WTC11 (cell line): ENCODE measurements around the gene CEBPG. TPM values are rescaled to one million over a fixed set of nuclear protein-coding genes. Genes with fewer than 3 reads are reported as not detected.

Experiments
- ATAC-seq: fragments of 200-7000 bp; cut with Tn5 transposase; 2 replicates; pipeline ENCODE4 v1.10.0; 2021; ENCODE audit warnings: mild to moderate bottlenecking, moderate library complexity
- CTCF ChIA-PET: fragments of 300-600 bp; sonication (Branson Sonifier 250); formaldehyde crosslinking; loops from one replicate; lab custom pipeline; 2021; ENCODE audit warnings: antibody characterized with exemption; lab: Charles Lee
- POLR2A ChIA-PET: fragments of 350-600 bp; sonication (Branson Sonifier 250); formaldehyde crosslinking; loops from one replicate; lab custom pipeline; 2021; ENCODE audit warnings: antibody characterized with exemption; lab: Charles Lee
- DNase-seq: peaks from one replicate; pipeline ENCODE4 v3.0.0; 2021; ENCODE audit warnings: low spot score
- H3K27ac Mint-ChIP-seq: 2 replicates; pipeline ENCODE4 v1.8.0; 2021; ENCODE audit warnings: mixed read lengths
- H3K27me3 Mint-ChIP-seq: 2 replicates; pipeline ENCODE4 v1.8.0; 2021; ENCODE audit warnings: low read depth, mild to moderate bottlenecking, moderate library complexity, mixed read lengths
- H3K36me3 Mint-ChIP-seq: 2 replicates; pipeline ENCODE4 v1.8.0; 2021; ENCODE audit warnings: mixed read lengths
- H3K4me1 Mint-ChIP-seq: 2 replicates; pipeline ENCODE4 v1.8.0; 2022; ENCODE audit warnings: mixed read lengths
- H3K4me3 Mint-ChIP-seq: 2 replicates; pipeline ENCODE4 v1.8.0; 2021; ENCODE audit warnings: mild to moderate bottlenecking, moderate library complexity, mixed read lengths
- H3K9me3 Mint-ChIP-seq: 2 replicates; pipeline ENCODE4 v1.8.0; 2021; ENCODE audit warnings: mixed read lengths
- ELF4 ChIP-seq: sonication (generic); formaldehyde crosslinking; IDR thresholded peaks from 2 replicates; pipeline ENCODE4 v1.8.1; 2022; ENCODE audit warnings: low read depth, mild to moderate bottlenecking, moderate library complexity, missing genetic modification reagents
- FOXJ3 ChIP-seq: sonication (generic); formaldehyde crosslinking; IDR thresholded peaks from 2 replicates; pipeline ENCODE4 v1.9.0; 2021; ENCODE audit warnings: missing genetic modification reagents, mild to moderate bottlenecking, borderline replicate concordance
- FOXP1 ChIP-seq: sonication (generic); formaldehyde crosslinking; IDR thresholded peaks from 2 replicates; pipeline ENCODE4 v1.8.0; 2022; ENCODE audit warnings: missing genetic modification reagents, mild to moderate bottlenecking, moderate library complexity, borderline replicate concordance
- HMGA2 ChIP-seq: fragments of 250-450 bp; sonication (Bioruptor Pico); IDR thresholded peaks from 2 replicates; pipeline ENCODE4 v1.4.0; 2021; ENCODE audit warnings: mild to moderate bottlenecking, moderate library complexity
- JUN ChIP-seq: sonication (generic); formaldehyde crosslinking; IDR thresholded peaks from 2 replicates; pipeline ENCODE4 v1.8.0; 2023; ENCODE audit warnings: mild to moderate bottlenecking, missing genetic modification reagents
- MXD4 ChIP-seq: fragments of 250-450 bp; sonication (Bioruptor Pico); IDR thresholded peaks from 2 replicates; pipeline ENCODE4 v1.8.0; 2021; ENCODE audit warnings: mild to moderate bottlenecking, moderate library complexity, borderline replicate concordance
- MYBL2 ChIP-seq: sonication (generic); formaldehyde crosslinking; IDR thresholded peaks from 2 replicates; pipeline ENCODE4 v1.8.1; 2023; ENCODE audit warnings: mild to moderate bottlenecking, moderate library complexity, missing genetic modification reagents
- NFATC4 ChIP-seq: fragments of 250-450 bp; sonication (Bioruptor Pico); IDR thresholded peaks from 2 replicates; pipeline ENCODE4 v1.9.0; 2021; ENCODE audit warnings: mild to moderate bottlenecking
- NR1H2 ChIP-seq: sonication (generic); formaldehyde crosslinking; IDR thresholded peaks from 2 replicates; pipeline ENCODE4 v1.9.0; 2021; ENCODE audit warnings: mild to moderate bottlenecking, moderate library complexity, missing genetic modification reagents
- SMAD4 ChIP-seq: sonication (generic); formaldehyde crosslinking; IDR thresholded peaks from 2 replicates; pipeline ENCODE4 v1.8.0; 2022; ENCODE audit warnings: mild to moderate bottlenecking, missing genetic modification reagents
- TEAD1 ChIP-seq: sonication (generic); formaldehyde crosslinking; IDR thresholded peaks from 2 replicates; pipeline ENCODE4 v1.8.0; 2022; ENCODE audit warnings: mild to moderate bottlenecking, missing genetic modification reagents
- ZBTB21 ChIP-seq: sonication (generic); formaldehyde crosslinking; IDR thresholded peaks from 2 replicates; pipeline ENCODE4 v1.8.1; 2023; ENCODE audit warnings: mild to moderate bottlenecking, missing genetic modification reagents, borderline replicate concordance
- ZNF121 ChIP-seq: sonication (generic); formaldehyde crosslinking; IDR thresholded peaks from 2 replicates; pipeline ENCODE4 v1.8.0; 2023; ENCODE audit warnings: missing genetic modification reagents
- ZNF219 ChIP-seq: sonication (generic); formaldehyde crosslinking; IDR thresholded peaks from 2 replicates; pipeline ENCODE4 v1.8.0; 2023; ENCODE audit warnings: missing genetic modification reagents, mild to moderate bottlenecking, borderline replicate concordance
- ZNF263 ChIP-seq: sonication (generic); formaldehyde crosslinking; IDR thresholded peaks from 2 replicates; pipeline ENCODE4 v1.8.1; 2022; ENCODE audit warnings: low read depth, mild to moderate bottlenecking, moderate library complexity, missing genetic modification reagents
- ZNF396 ChIP-seq: fragments of 250-450 bp; sonication (Bioruptor Pico); IDR thresholded peaks from 2 replicates; pipeline ENCODE4 v1.8.0; 2021; ENCODE audit warnings: mild to moderate bottlenecking, moderate library complexity, borderline replicate concordance
- ZNF671 ChIP-seq: fragments of 250-450 bp; sonication (Bioruptor Pico); IDR thresholded peaks from 2 replicates; pipeline ENCODE4 v1.8.0; 2021; ENCODE audit warnings: mild to moderate bottlenecking
- total RNA-seq: library from RNA; stranded (reverse); gene quantifications from 3 replicates; pipeline ENCODE4 v1.2.3, GENCODE V29; 2021
- TF ChIP-seq, protein P1 (sequence below): sonication (generic); formaldehyde crosslinking; IDR thresholded peaks from 2 replicates; pipeline ENCODE4 v1.8.1; 2022; ENCODE audit warnings: mild to moderate bottlenecking, moderate library complexity, missing genetic modification reagents
- TF ChIP-seq, protein P2 (sequence below): fragments of 200-600 bp; IDR thresholded peaks from 2 replicates; pipeline ENCODE4 v1.8.0; 2022; ENCODE audit warnings: antibody characterized with exemption
- TF ChIP-seq, protein P3 (sequence below): sonication (generic); formaldehyde crosslinking; conservative IDR thresholded peaks from 2 replicates; pipeline ENCODE4 v1.8.1; 2022; ENCODE audit warnings: mild to moderate bottlenecking, missing genetic modification reagents
- TF ChIP-seq, protein P4 (sequence below): sonication (generic); formaldehyde crosslinking; IDR thresholded peaks from 2 replicates; pipeline ENCODE4 v1.8.0; 2022; ENCODE audit warnings: mild to moderate bottlenecking, missing genetic modification reagents
- TF ChIP-seq, protein P5 (sequence below): sonication (generic); formaldehyde crosslinking; IDR thresholded peaks from 2 replicates; pipeline ENCODE4 v1.8.0; 2022; ENCODE audit warnings: missing genetic modification reagents
- TF ChIP-seq, protein P6 (sequence below): fragments of 250-450 bp; sonication (Bioruptor Pico); IDR thresholded peaks from 2 replicates; pipeline ENCODE4 v1.8.0; 2021; ENCODE audit warnings: mild to moderate bottlenecking
- TF ChIP-seq, protein P7 (sequence below): sonication (generic); formaldehyde crosslinking; IDR thresholded peaks from 2 replicates; pipeline ENCODE4 v1.8.1; 2022; ENCODE audit warnings: low read depth, mild to moderate bottlenecking, moderate library complexity, missing genetic modification reagents, borderline replicate concordance
- TF ChIP-seq, protein P8 (sequence below): sonication (generic); formaldehyde crosslinking; IDR thresholded peaks from 2 replicates; pipeline ENCODE4 v1.8.1; 2023; ENCODE audit warnings: mild to moderate bottlenecking, missing genetic modification reagents, moderate library complexity

Gene CEBPG
- total RNA-seq, 1 experiment from 2014 or later, result 33.1 TPM

DNA sequence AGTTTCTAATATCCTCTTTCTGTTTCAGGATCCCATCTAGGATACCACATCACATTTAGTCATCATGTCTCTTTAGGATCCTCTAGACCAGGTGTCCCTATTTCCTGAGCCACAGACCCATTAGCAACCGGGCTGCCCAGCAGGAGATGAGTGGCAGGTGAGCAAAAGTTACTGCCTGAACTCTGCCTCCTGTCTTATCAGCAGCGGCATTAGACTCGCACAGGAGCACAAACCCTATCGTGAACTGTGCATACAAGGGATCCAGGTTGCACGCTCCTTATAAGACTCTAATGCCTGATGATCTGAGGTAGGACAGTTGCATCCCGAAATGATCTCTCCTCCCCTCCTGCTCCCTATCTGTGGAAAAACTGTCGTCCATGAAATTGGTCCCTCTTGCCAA is 7.8 kb upstream of the CEBPG start (continued):
- TF ChIP-seq, protein P1, sequence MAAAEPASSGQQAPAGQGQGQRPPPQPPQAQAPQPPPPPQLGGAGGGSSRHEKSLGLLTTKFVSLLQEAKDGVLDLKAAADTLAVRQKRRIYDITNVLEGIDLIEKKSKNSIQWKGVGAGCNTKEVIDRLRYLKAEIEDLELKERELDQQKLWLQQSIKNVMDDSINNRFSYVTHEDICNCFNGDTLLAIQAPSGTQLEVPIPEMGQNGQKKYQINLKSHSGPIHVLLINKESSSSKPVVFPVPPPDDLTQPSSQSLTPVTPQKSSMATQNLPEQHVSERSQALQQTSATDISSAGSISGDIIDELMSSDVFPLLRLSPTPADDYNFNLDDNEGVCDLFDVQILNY, result no peak
- TF ChIP-seq NR1H2 (CRISPR knock-in tag) (no peak), ZNF396 (CRISPR knock-in tag) (no peak), ELF4 (CRISPR knock-in tag) (no peak), FOXP1 (CRISPR knock-in tag) (no peak), ZNF121 (CRISPR knock-in tag) (no peak), TEAD1 (no peak), ZNF263 (CRISPR knock-in tag) (no peak)

DNA sequence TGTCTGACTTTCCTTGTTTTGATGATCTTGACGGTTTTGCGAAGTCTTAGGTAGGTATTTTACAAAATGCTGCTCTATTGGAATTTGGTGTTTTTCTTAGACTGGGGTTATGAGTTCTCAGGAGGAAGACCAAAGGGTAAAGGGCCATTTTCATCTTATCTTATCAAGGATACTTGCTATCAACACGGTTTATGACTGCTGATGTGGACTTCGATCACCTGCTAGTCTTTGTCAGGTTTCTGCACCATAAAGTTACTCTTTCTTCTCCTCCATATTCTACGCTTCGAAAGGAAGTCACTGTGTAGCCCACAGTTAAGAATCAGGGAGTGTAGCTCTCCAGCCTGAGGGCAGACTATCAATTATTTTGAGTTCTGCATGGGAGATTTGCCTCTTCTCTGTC is 7.4 kb upstream of the CEBPG start:
- Mint-ChIP-seq H3K9me3 (no peaks in the 10 kb centered on the region), H3K36me3 (no peaks in the 10 kb centered on the region), H3K27ac (no peak overlapping the region), H3K4me3 (no peak overlapping the region), H3K27me3 (peaks cover 4% of the 10 kb centered on the region), H3K4me1 (no peaks in the 10 kb centered on the region)
- no peak for DNase-seq
- POLR2A ChIA-PET, result no interaction called here
- no peak for ATAC-seq
- TF ChIP-seq SMAD4 (CRISPR knock-in tag), result no peak
- no peak for TF ChIP-seq FOXJ3 (CRISPR knock-in tag)
- TF ChIP-seq ZNF671 (CRISPR knock-in tag), result no peak
- TF ChIP-seq, protein P2, sequence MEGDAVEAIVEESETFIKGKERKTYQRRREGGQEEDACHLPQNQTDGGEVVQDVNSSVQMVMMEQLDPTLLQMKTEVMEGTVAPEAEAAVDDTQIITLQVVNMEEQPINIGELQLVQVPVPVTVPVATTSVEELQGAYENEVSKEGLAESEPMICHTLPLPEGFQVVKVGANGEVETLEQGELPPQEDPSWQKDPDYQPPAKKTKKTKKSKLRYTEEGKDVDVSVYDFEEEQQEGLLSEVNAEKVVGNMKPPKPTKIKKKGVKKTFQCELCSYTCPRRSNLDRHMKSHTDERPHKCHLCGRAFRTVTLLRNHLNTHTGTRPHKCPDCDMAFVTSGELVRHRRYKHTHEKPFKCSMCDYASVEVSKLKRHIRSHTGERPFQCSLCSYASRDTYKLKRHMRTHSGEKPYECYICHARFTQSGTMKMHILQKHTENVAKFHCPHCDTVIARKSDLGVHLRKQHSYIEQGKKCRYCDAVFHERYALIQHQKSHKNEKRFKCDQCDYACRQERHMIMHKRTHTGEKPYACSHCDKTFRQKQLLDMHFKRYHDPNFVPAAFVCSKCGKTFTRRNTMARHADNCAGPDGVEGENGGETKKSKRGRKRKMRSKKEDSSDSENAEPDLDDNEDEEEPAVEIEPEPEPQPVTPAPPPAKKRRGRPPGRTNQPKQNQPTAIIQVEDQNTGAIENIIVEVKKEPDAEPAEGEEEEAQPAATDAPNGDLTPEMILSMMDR, result no peak
- CTCF ChIA-PET, result no interaction called here

DNA sequence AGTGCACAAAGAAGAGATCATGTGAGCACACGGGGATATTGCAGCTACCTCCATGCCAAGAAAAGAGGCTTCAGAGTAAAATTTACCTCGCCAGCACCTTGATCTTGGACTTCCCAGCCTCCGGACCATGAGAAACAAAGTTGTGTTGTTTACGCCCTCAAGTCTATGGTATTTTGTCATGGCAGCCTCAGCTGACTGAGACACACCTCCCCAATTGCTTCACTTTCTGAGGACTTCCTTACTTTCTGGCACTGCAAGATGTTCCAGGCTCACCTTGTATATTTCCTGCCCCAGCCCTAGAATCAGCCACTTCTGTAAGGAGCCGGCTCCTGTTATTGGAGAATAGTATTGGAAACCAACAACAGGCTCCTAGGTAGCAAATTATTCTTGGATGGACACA is 6.6 kb upstream of the CEBPG start:
- POLR2A ChIA-PET, result interaction anchor here (0.6 kb wide), 1 partner anchor 45 kb away, joined by 6 read pairs; no protein-coding TSS in a partner anchor
- Mint-ChIP-seq H3K9me3 (no peaks in the 10 kb centered on the region), H3K27me3 (peaks cover 4% of the 10 kb centered on the region), H3K4me3 (no peak overlapping the region), H3K4me1 (no peaks in the 10 kb centered on the region), H3K36me3 (no peaks in the 10 kb centered on the region), H3K27ac (no peak overlapping the region)
- CTCF ChIA-PET, result interaction anchor here (0.7 kb wide), 1 partner anchor 132 kb away, joined by 5 read pairs; no protein-coding TSS in a partner anchor
- ATAC-seq, result no peak
- no peak for DNase-seq
- TF ChIP-seq ZBTB21 (CRISPR knock-in tag) (no peak), ZNF219 (CRISPR knock-in tag) (no peak), JUN (CRISPR knock-in tag) (no peak), HMGA2 (CRISPR knock-in tag) (no peak), MYBL2 (CRISPR knock-in tag) (no peak), NFATC4 (CRISPR knock-in tag) (no peak), MXD4 (CRISPR knock-in tag) (no peak)
- TF ChIP-seq, protein P3, sequence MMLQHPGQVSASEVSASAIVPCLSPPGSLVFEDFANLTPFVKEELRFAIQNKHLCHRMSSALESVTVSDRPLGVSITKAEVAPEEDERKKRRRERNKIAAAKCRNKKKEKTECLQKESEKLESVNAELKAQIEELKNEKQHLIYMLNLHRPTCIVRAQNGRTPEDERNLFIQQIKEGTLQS (CRISPR knock-in tag), result no peak
- TF ChIP-seq, protein P4, sequence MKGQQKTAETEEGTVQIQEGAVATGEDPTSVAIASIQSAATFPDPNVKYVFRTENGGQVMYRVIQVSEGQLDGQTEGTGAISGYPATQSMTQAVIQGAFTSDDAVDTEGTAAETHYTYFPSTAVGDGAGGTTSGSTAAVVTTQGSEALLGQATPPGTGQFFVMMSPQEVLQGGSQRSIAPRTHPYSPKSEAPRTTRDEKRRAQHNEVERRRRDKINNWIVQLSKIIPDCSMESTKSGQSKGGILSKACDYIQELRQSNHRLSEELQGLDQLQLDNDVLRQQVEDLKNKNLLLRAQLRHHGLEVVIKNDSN (CRISPR knock-in tag), result no peak
- TF ChIP-seq, protein P5, sequence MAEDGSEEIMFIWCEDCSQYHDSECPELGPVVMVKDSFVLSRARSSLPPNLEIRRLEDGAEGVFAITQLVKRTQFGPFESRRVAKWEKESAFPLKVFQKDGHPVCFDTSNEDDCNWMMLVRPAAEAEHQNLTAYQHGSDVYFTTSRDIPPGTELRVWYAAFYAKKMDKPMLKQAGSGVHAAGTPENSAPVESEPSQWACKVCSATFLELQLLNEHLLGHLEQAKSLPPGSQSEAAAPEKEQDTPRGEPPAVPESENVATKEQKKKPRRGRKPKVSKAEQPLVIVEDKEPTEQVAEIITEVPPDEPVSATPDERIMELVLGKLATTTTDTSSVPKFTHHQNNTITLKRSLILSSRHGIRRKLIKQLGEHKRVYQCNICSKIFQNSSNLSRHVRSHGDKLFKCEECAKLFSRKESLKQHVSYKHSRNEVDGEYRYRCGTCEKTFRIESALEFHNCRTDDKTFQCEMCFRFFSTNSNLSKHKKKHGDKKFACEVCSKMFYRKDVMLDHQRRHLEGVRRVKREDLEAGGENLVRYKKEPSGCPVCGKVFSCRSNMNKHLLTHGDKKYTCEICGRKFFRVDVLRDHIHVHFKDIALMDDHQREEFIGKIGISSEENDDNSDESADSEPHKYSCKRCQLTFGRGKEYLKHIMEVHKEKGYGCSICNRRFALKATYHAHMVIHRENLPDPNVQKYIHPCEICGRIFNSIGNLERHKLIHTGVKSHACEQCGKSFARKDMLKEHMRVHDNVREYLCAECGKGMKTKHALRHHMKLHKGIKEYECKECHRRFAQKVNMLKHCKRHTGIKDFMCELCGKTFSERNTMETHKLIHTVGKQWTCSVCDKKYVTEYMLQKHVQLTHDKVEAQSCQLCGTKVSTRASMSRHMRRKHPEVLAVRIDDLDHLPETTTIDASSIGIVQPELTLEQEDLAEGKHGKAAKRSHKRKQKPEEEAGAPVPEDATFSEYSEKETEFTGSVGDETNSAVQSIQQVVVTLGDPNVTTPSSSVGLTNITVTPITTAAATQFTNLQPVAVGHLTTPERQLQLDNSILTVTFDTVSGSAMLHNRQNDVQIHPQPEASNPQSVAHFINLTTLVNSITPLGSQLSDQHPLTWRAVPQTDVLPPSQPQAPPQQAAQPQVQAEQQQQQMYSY (CRISPR knock-in tag), result no peak
- TF ChIP-seq, protein P6, sequence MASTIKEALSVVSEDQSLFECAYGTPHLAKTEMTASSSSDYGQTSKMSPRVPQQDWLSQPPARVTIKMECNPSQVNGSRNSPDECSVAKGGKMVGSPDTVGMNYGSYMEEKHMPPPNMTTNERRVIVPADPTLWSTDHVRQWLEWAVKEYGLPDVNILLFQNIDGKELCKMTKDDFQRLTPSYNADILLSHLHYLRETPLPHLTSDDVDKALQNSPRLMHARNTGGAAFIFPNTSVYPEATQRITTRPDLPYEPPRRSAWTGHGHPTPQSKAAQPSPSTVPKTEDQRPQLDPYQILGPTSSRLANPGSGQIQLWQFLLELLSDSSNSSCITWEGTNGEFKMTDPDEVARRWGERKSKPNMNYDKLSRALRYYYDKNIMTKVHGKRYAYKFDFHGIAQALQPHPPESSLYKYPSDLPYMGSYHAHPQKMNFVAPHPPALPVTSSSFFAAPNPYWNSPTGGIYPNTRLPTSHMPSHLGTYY (CRISPR knock-in tag), result no peak
- TF ChIP-seq, protein P7, sequence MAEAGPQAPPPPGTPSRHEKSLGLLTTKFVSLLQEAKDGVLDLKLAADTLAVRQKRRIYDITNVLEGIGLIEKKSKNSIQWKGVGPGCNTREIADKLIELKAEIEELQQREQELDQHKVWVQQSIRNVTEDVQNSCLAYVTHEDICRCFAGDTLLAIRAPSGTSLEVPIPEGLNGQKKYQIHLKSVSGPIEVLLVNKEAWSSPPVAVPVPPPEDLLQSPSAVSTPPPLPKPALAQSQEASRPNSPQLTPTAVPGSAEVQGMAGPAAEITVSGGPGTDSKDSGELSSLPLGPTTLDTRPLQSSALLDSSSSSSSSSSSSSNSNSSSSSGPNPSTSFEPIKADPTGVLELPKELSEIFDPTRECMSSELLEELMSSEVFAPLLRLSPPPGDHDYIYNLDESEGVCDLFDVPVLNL (CRISPR knock-in tag), result no peak
- TF ChIP-seq, protein P8, sequence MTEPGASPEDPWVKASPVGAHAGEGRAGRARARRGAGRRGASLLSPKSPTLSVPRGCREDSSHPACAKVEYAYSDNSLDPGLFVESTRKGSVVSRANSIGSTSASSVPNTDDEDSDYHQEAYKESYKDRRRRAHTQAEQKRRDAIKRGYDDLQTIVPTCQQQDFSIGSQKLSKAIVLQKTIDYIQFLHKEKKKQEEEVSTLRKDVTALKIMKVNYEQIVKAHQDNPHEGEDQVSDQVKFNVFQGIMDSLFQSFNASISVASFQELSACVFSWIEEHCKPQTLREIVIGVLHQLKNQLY (CRISPR knock-in tag), result no peak
